ENCODE measurements around the gene CAMK1G. TPM values are rescaled to one million over a fixed set of nuclear protein-coding genes. Genes with fewer than 3 reads are reported as not detected.

The CAMK1G gene
- total RNA-seq, 1 experiment from 2014 or later: 21.2 TPM

- H3K4me3 ChIP-seq (ENCODE audit: low read depth, low read length, poor library complexity, severe bottlenecking): no peak overlapping the region
- ChIA-PET CTCF (no interaction called here), POLR2A (ENCODE audit: low non-redundant PET) (interaction anchor here (0.6 kb wide), 1 partner anchor 228 kb away, joined by 3 read pairs; no protein-coding TSS in a partner anchor)
- no peak for TF ChIP-seq CTCF (conservative IDR thresholded peaks at IDR 0.05; ENCODE audit: low read depth, low read length)
- TF ChIP-seq EZH2 (IDR thresholded peaks at IDR 0.05; ENCODE audit: borderline replicate concordance, low read depth, low read length, poor library complexity, severe bottlenecking): no peak
- BruUV-seq (replicated peaks): no TSS peak
- H3K9me3 ChIP-seq (ENCODE audit: low read depth, low read length, poor library complexity, severe bottlenecking): no peaks in the 10 kb centered on the region
- intact Hi-C loops (cut with micrococcal nuclease; ENCODE audit: unreplicated experiment): no loop called here
- H3K4me1 ChIP-seq (ENCODE audit: insufficient read depth, low read length, poor library complexity, severe bottlenecking): peaks cover 34% of the 10 kb centered on the region
- no peaks in the 10 kb centered on the region for H3K27me3 ChIP-seq (replicated peaks; ENCODE audit: insufficient read depth, low read depth, low read length, poor library complexity)
- no peak for DNase-seq (ENCODE audit: low spot score)
- peaks cover 40% of the 10 kb centered on the region for H3K36me3 ChIP-seq (ENCODE audit: insufficient read depth, low read length, poor library complexity, severe bottlenecking)
- H3K27ac ChIP-seq (ENCODE audit: low read depth, low read length, poor library complexity, severe bottlenecking): no peak overlapping the region
Observed at GRCh38 chr1:209616366-209617046, 33.0 kb downstream of the CAMK1G start.

GRCh38 chr1:209617047-209617673, 33.6 kb downstream of the CAMK1G start:
- TF ChIP-seq EZH2 (IDR thresholded peaks at IDR 0.05; ENCODE audit: borderline replicate concordance, low read depth, low read length, poor library complexity, severe bottlenecking): no peak
- no peak for TF ChIP-seq CTCF (conservative IDR thresholded peaks at IDR 0.05; ENCODE audit: low read depth, low read length)
- Histone ChIP-seq H3K4me1 (ENCODE audit: insufficient read depth, low read length, poor library complexity, severe bottlenecking) (peaks cover 40% of the 10 kb centered on the region), H3K4me3 (ENCODE audit: low read depth, low read length, poor library complexity, severe bottlenecking) (no peak overlapping the region), H3K27ac (ENCODE audit: low read depth, low read length, poor library complexity, severe bottlenecking) (no peak overlapping the region), H3K9me3 (ENCODE audit: low read depth, low read length, poor library complexity, severe bottlenecking) (no peaks in the 10 kb centered on the region), H3K36me3 (ENCODE audit: insufficient read depth, low read length, poor library complexity, severe bottlenecking) (peaks cover 35% of the 10 kb centered on the region), H3K27me3 (replicated peaks; ENCODE audit: insufficient read depth, low read depth, low read length, poor library complexity) (no peaks in the 10 kb centered on the region)
- ChIA-PET CTCF (no interaction called here), POLR2A (ENCODE audit: low non-redundant PET) (no interaction called here)
- BruUV-seq (replicated peaks): no TSS peak
- intact Hi-C loops (cut with micrococcal nuclease; ENCODE audit: unreplicated experiment): no loop called here
- DNase-seq (ENCODE audit: low spot score): no peak

GRCh38 chr1:209617755-209618154, 34.2 kb downstream of the CAMK1G start:
- no peak overlapping the region for H3K27ac ChIP-seq (ENCODE audit: low read depth, low read length, poor library complexity, severe bottlenecking)
- ChIA-PET POLR2A (ENCODE audit: low non-redundant PET) (no interaction called here), CTCF (no interaction called here)

More at GRCh38 chr1:209617755-209618154, 34.2 kb downstream of the CAMK1G start:
- peaks cover 46% of the 10 kb centered on the region for H3K4me1 ChIP-seq (ENCODE audit: insufficient read depth, low read length, poor library complexity, severe bottlenecking)
- intact Hi-C loops (cut with micrococcal nuclease; ENCODE audit: unreplicated experiment): no loop called here
- peaks cover 29% of the 10 kb centered on the region for H3K36me3 ChIP-seq (ENCODE audit: insufficient read depth, low read length, poor library complexity, severe bottlenecking)
- BruUV-seq (replicated peaks): no TSS peak
- H3K27me3 ChIP-seq (replicated peaks; ENCODE audit: insufficient read depth, low read depth, low read length, poor library complexity): no peaks in the 10 kb centered on the region
- no peak for TF ChIP-seq EZH2 (IDR thresholded peaks at IDR 0.05; ENCODE audit: borderline replicate concordance, low read depth, low read length, poor library complexity, severe bottlenecking)
- no peak for TF ChIP-seq CTCF (conservative IDR thresholded peaks at IDR 0.05; ENCODE audit: low read depth, low read length)
- no peaks in the 10 kb centered on the region for H3K9me3 ChIP-seq (ENCODE audit: low read depth, low read length, poor library complexity, severe bottlenecking)
- DNase-seq (ENCODE audit: low spot score): no peak
- no peak overlapping the region for H3K4me3 ChIP-seq (ENCODE audit: low read depth, low read length, poor library complexity, severe bottlenecking)

All from A673 (cell line).